MM.1S (cell line): ENCODE measurements around the gene FOXN3.

ENCODE experiments used
- EZH2phosphoT487 ChIP-seq: fragments of 300-600 bp; sonication (generic); IDR thresholded peaks from 2 replicates; pipeline ENCODE4 v1.6.1; 2018; ENCODE audit warnings: antibody characterized with exemption, low read length
- TF ChIP-seq, protein P1 (sequence below): fragments of 300-600 bp; sonication (generic); IDR thresholded peaks from 2 replicates; pipeline ENCODE4 v1.5.1; 2016; ENCODE audit warnings: antibody characterized with exemption, low read length, mixed read lengths

DNA sequence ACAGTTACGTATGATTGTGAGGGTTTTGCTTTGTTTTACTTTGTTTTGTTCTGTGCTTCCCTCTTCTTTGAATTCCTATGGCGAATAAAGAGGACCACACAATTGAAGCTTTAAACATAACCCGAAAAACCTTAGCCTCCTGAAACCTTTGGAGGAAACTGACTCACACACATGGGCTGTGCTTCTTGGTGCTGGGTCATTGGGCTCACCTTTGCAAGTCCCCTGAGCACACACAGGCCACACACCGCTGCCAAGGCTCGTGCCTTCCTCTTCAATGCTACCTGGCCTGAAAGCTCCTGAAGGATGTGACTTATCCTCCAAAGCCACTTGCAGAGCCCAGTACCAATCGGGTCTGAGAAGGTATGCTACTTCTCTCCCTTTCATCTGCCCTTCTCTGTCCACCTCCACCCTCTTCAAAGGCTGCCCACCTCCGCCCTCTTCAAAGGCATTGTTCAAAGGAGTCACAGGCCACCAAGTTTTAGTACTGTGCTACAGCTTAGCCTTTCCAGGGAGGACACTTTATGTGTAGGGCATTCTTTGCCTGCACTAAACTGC, 114.6 kb downstream of the FOXN3 start:
- TF ChIP-seq, protein P1, sequence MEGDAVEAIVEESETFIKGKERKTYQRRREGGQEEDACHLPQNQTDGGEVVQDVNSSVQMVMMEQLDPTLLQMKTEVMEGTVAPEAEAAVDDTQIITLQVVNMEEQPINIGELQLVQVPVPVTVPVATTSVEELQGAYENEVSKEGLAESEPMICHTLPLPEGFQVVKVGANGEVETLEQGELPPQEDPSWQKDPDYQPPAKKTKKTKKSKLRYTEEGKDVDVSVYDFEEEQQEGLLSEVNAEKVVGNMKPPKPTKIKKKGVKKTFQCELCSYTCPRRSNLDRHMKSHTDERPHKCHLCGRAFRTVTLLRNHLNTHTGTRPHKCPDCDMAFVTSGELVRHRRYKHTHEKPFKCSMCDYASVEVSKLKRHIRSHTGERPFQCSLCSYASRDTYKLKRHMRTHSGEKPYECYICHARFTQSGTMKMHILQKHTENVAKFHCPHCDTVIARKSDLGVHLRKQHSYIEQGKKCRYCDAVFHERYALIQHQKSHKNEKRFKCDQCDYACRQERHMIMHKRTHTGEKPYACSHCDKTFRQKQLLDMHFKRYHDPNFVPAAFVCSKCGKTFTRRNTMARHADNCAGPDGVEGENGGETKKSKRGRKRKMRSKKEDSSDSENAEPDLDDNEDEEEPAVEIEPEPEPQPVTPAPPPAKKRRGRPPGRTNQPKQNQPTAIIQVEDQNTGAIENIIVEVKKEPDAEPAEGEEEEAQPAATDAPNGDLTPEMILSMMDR: no peak
- TF ChIP-seq EZH2phosphoT487: no peak
